Mesenteric fat pad (tissue), 1 donor: ENCODE results near the gene EPRS1. TPM values are rescaled to one million over a fixed set of nuclear protein-coding genes. Genes with fewer than 3 reads are reported as not detected.
"Not testable (repeated sequence)": the region's sequence is repeated elsewhere in the genome, so short reads cannot be mapped to it uniquely, and the experiment has no call there.

Source experiments
- DNase-seq: peaks from one replicate; pipeline ENCODE4 v3.0.0-alpha.2; 2020; ENCODE audit warnings: low spot score
- total RNA-seq: library from RNA; stranded (reverse); fragmentation: NEBNext Ultra II Directional; extraction: Animal tissue kit (Norgen Biotek cat#: 25700); gene quantifications from one replicate; pipeline ENCODE4 v1.2.1, GENCODE V29; 2021
- donor health status: DM: yes; HTN: yes; CAD: no.

EPRS1 gene
- total RNA-seq, 1 donor from 2014 or later, result 108 TPM

- no peak for DNase-seq
Observed at GRCh38 chr1:220040028-220040596, 6.2 kb downstream of the EPRS1 start.

- no peak for DNase-seq
Observed at GRCh38 chr1:220038640-220039039, 7.7 kb downstream of the EPRS1 start.

DNA sequence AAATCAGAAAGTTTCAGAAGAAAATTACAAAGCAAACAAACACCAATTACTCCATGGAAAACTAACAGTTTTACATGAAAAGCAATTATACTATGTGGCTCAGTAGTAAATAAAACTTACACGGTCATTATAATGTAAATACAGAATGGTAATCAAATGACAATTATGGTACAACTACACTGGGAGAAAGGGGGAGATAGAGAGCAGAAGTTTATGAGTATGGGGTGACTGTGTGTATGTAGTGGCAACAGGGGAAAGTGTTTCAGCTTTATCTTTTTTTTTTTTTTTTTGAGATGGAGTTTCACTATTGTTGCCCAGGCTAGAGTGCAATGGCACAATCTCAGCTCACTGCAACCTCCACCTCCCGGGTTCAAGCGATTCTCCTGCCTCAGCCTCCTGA lies 8.5 kb downstream of the EPRS1 start:
- not testable (repeated sequence) for DNase-seq

DNA sequence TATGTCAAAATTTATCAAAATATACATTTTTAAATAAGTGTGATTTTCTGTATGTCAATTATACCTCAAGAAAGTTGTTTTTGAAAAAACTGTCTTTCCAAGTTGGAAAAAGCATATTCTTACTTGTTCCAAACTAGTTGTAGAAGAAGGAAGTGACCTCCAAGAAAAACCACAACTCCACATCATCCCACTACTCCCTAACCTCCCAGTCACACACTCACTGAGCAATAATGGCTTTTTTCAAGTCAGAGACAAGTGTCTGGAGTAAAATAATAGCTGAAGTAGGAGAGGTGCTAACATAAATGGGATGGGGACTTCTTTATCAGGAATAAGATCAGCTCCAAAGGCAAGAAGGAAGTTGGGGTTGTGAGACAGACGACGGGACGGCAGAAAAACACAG lies 13.4 kb downstream of the EPRS1 start:
- DNase-seq, result no peak

DNA sequence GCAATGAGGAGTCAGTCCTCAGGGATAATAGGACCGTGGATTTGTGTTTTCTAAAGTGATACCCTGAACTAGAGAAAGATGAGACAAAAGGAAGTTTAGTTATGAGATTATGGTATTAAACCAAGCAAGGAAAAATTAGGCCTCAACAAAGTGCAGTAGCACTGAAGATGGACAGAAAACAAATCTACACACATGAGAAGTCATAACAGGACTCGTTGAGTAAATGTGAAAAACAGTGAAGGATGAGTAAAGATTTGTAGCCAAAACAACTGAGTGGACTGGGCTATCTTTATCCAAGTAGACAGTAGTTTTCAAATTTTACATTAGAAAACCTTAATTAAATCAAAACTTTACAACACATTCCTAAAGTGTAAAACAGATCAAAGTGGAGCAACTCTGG lies 15.0 kb downstream of the EPRS1 start:
- no peak for DNase-seq

DNA sequence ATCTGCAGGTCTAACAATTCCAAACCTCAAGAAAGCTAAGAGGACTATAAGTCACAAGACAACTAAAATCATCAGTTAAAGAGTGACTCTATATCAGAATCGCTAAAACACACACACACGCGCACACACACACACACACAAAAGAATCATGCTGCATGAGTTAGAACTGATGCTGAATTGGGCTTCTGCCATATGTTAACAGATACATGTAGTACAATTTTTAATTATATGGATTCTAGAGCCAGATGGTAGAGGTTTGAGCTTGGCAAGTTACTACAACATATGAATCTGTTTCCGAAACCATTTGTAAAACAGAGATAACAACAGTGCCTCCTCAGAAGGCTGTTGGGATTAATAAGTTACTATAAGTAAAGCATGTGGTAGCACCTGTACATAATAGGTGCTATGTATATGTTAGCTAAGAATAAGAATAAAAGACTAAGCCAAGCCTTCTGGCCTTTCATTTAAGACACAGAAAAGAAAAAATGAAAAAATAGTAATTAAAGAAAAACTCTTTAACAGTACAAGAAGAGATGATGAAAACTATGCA lies 17.9 kb downstream of the EPRS1 start:
- no peak for DNase-seq

DNA sequence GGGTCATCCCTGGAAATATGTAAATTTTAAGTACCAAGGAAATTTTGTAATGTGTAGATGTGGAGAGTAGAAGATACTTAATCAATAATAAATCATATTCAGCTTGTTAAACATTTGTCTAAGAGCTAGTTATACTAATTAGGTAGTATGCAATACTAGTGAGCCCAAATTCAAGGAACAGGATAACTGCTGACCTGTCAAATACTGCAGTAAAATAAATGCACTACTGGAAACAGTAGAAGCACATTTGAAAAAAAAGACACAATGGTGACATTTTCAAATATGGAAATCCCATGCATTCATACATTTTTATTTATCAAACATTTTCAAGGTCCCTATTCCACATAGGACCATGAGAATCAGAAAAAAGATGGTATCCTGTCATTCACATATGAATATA lies 27.2 kb downstream of the EPRS1 start:
- DNase-seq, result no peak

DNA sequence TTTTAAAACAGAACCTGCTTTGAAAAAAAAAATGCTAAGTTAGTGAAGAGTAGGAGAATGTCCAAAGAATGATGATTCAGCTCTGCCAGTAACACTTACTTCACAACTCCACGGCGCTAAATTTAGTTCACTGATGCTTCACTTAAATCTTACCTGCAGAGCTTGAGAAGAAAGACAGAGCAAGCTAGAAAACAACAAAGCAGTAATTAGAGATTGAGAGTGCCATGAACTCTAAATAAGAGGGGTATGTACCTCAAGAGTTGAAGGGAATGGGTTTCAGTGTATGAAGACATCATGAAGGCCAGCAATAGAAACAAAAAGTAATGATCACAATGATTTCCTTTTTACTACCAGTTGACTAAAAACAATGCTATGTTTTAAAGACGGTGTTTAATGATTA lies 32.8 kb downstream of the EPRS1 start:
- no peak for DNase-seq

DNA sequence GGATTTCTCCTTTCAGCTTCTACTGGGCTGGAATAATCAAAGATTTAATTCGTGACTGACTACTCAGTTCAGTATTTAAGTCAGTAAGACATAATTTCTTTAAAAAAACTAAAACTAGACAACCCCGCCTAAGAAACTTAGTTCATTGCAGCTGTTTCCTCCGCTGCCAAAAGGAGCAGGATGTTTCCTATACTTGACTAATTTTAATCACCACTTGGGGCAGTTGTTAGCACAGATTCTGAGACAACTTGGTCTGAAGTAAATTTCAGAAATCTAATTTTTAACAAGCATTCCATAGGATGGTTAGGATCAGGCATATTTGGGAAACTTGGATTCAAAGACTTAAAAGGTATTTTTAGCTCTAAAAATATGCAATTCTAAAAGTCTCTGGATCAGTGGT lies 34.0 kb downstream of the EPRS1 start:
- DNase-seq, result no peak

DNA sequence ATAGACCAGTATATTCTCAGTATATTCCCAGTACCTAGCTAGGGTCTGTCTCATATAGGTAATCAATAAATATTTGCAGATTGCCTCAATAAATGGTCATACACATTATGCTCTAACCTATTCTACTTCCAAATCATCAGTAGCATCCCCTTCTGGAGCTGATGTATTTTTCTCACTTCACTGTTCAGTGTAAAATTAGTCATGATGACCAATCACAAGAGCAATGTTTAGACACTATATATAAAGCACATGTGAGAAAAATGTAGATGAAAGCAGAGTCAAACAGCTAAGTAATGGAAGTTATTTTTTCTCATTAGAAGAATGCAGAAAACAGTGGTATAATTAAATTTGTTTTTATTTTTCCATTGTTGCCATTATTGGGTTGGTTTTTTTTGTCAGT lies 34.7 kb downstream of the EPRS1 start:
- DNase-seq, result no peak

GRCh38 chr1:220007438-220007837 lies 38.9 kb downstream of the EPRS1 start:
- DNase-seq, result no peak

GRCh38 chr1:220005489-220005888 lies 40.8 kb downstream of the EPRS1 start:
- no peak for DNase-seq

GRCh38 chr1:220003610-220004299 lies 42.5 kb downstream of the EPRS1 start:
- no peak for DNase-seq

DNA sequence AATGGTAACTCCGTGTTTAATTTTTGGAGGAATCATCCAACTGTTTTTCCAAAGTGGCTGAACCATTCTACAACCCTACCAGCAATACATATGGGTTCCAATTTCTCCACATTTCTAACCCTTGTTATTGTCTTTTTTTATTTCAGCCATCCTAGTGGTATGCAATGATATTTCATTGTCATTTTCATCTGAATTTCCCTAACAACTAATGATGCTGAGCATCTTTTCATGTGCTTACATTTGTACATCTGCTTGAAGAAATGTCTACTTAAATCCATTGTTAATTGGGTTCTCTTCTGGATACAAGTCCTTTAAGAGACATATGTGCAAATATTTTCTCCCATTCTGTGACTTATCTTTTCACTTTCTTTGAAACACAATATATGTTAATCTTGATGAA lies 43.3 kb downstream of the EPRS1 start:
- DNase-seq, result no peak

DNA sequence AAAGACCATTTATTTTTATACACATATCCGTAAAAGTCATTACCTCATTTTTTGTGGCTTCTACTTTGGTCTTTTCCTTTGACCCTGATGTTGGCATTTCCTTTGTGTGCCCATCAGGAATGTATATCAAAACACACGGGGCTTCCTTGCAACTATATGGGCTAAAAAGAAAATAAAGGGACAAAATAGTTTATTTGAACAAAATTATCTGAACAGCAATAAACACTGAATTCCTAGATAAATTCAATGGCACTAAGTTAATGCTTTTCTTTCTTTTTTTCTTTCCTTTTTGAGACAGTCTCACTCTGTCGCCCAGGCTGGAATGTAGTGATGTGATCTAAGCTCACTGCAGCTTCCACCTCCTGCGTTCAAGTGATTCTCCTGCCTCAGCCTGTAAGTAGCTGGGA lies 45.2 kb downstream of the EPRS1 start:
- no peak for DNase-seq

- DNase-seq, result no peak
Observed at GRCh38 chr1:219999821-220000220, 46.5 kb downstream of the EPRS1 start.

Other genes starting within 250 kb of the EPRS1 start
- 0.19 TPM for gene SLC30A10, start 117.9 kb downstream of the EPRS1 start, total RNA-seq
- 22.1 TPM for gene BPNT1, start 43.3 kb upstream of the EPRS1 start, total RNA-seq
- 78.5 TPM for gene IARS2, start 47.6 kb upstream of the EPRS1 start, total RNA-seq
- 48.8 TPM for gene RAB3GAP2, start 225.9 kb upstream of the EPRS1 start, total RNA-seq